ENCODE data around the gene DDX41.

GRCh38 chr5:177474002-177474476 is 42.7 kb downstream of the DDX41 start:
- TF ChIP-seq CTCF (IDR thresholded peaks at IDR 0.05) (no peak), EZH2 (IDR thresholded peaks at IDR 0.05; ENCODE audit: borderline replicate concordance, insufficient read depth, low read depth, low read length, poor library complexity, severe bottlenecking) (no peak)

All from B cell (primary cell).